HepG2 (cell line): ENCODE results near the gene ARTN. TPM values are rescaled to one million over a fixed set of nuclear protein-coding genes. Genes with fewer than 3 reads are reported as not detected.
A peak's percentile ranks its signal among the peaks of the same experiment; 100 is the strongest.

Experiments used
- AGO2 ChIP-seq: fragments of 200-400 bp; formaldehyde crosslinking; optimal IDR thresholded peaks from 2 replicates; pipeline ENCODE3; 2017; ENCODE audit warnings: mild to moderate bottlenecking, low read depth, low read length, moderate library complexity
- DDIT3 ChIP-seq: sonication (generic); formaldehyde crosslinking; IDR thresholded peaks from 2 replicates; pipeline ENCODE4 v1.4.0; 2020; ENCODE audit warnings: mild to moderate bottlenecking, missing genetic modification reagents
- DZIP1 ChIP-seq: sonication (generic); formaldehyde crosslinking; IDR thresholded peaks from 2 replicates; pipeline ENCODE4 v1.5.0; 2020; ENCODE audit warnings: mild to moderate bottlenecking, missing genetic modification reagents
- ESRRA ChIP-seq: sonication (generic); formaldehyde crosslinking; IDR thresholded peaks from 2 replicates; pipeline ENCODE4 v1.5.1; 2020; ENCODE audit warnings: mild to moderate bottlenecking, low read depth, missing genetic modification reagents
- KLF12 ChIP-seq: sonication (generic); formaldehyde crosslinking; IDR thresholded peaks from 2 replicates; pipeline ENCODE4 v1.4.0; 2020; ENCODE audit warnings: missing genetic modification reagents, borderline replicate concordance
- KLF9 ChIP-seq: IDR thresholded peaks from 2 replicates; pipeline ENCODE4 v1.6.1; 2016; ENCODE audit warnings: low read depth
- NFAT5 ChIP-seq: sonication (generic); formaldehyde crosslinking; IDR thresholded peaks from 2 replicates; pipeline ENCODE4 v1.4.0; 2020; ENCODE audit warnings: missing genetic modification reagents
- RARA ChIP-seq: IDR thresholded peaks from 2 replicates; pipeline ENCODE4 v1.6.1; 2016; ENCODE audit warnings: missing genetic modification reagents, missing compliant biosample characterization
- RBM39 ChIP-seq: fragments of 200-400 bp; formaldehyde crosslinking; IDR thresholded peaks from one replicate; pipeline ENCODE4 v1.6.1; 2018; ENCODE audit warnings: antibody characterized with exemption, mild to moderate bottlenecking, low read depth, low read length; ENCODE audit not compliant: poor library complexity, severe bottlenecking
- THAP8 ChIP-seq: sonication (generic); formaldehyde crosslinking; IDR thresholded peaks from 2 replicates; pipeline ENCODE4 v1.5.1; 2020; ENCODE audit warnings: missing genetic modification reagents, mild to moderate bottlenecking, borderline replicate concordance
- ZEB1 ChIP-seq: IDR thresholded peaks from 2 replicates; pipeline ENCODE4 v1.6.1; 2012; ENCODE audit warnings: mild to moderate bottlenecking, low read depth, inconsistent platforms; ENCODE audit not compliant: insufficient replicate concordance
- ZNF124 ChIP-seq: sonication (generic); formaldehyde crosslinking; IDR thresholded peaks from 2 replicates; pipeline ENCODE4 v1.4.0; 2020; ENCODE audit warnings: missing genetic modification reagents
- ZNF17 ChIP-seq: sonication (generic); formaldehyde crosslinking; IDR thresholded peaks from 2 replicates; pipeline ENCODE4 v1.5.0; 2020; ENCODE audit warnings: mild to moderate bottlenecking, missing genetic modification reagents
- ZNF460 ChIP-seq: sonication (generic); formaldehyde crosslinking; IDR thresholded peaks from 2 replicates; pipeline ENCODE4 v1.5.1; 2020; ENCODE audit warnings: missing genetic modification reagents, mild to moderate bottlenecking, borderline replicate concordance
- ZNF660 ChIP-seq: sonication (generic); formaldehyde crosslinking; IDR thresholded peaks from 2 replicates; pipeline ENCODE4 v1.5.1; 2020; ENCODE audit warnings: mild to moderate bottlenecking, low read depth, missing genetic modification reagents, borderline replicate concordance
- polyA plus RNA-seq, 8 experiments: library from polyadenylated mRNA; depleted of rRNA in 3 of 8; stranded (reverse) in 7 of 8; unstranded in 1 of 8; fragments of >200 nt; fragmentation: Illumina TruSeq in 4 of 8; extraction: Trizol in 4 of 8; gene quantifications; 2 replicates each; pipeline versions ENCODE4 v1.2.1 to v1.2.3, GENCODE V29; 2011 to 2016; ENCODE audit warnings: low read depth in 4 of 8, missing spikeins in 1 of 8, mixed read lengths in 1 of 8; ENCODE audit not compliant: insufficient read depth in 1 of 8
- total RNA-seq, 5 experiments: library from RNA; depleted of rRNA; stranded (reverse); fragments of >200 nt; fragmentation: Illumina TruSeq; extraction: Trizol; gene quantifications; 2 replicates each; pipeline ENCODE4 v1.2.3, GENCODE V29; 2016; ENCODE audit warnings: low read depth in 1 of 5

Gene ARTN
- total and polyA plus RNA-seq, 2 of the 13 experiments (the other 11 are each of a cell fraction or from before 2014, with no cell fraction given) = 0.11 to 0.62 TPM

- TF ChIP-seq ESRRA = peak; percentile 51; the same call in 1 of the 2 replicates
- peak; percentile 69 for TF ChIP-seq ZEB1
- TF ChIP-seq AGO2 = no peak
- TF ChIP-seq THAP8 (CRISPR knock-in tag) = 0 out of 2 replicates have a peak, but pooled peaks have one; percentile 72
- TF ChIP-seq KLF12 (CRISPR knock-in tag) = peak; percentile 77; the same call in 1 of the 2 replicates
- TF ChIP-seq ZNF17 (CRISPR knock-in tag) = no peak
- TF ChIP-seq RBM39 = peak; percentile 74
- TF ChIP-seq KLF9 (CRISPR knock-in tag) = no peak
- peak; percentile 15; the same call in 1 of the 2 replicates for TF ChIP-seq RARA (CRISPR knock-in tag)
- TF ChIP-seq ZNF460 (CRISPR knock-in tag) = peak; percentile 9; the same call in 1 of the 2 replicates
- TF ChIP-seq DDIT3 (CRISPR knock-in tag) = no peak
- no peak for TF ChIP-seq NFAT5
- TF ChIP-seq ZNF124 = peak; percentile 76; the same call in 1 of the 2 replicates
- TF ChIP-seq DZIP1 (CRISPR knock-in tag) = no peak
- no peak for TF ChIP-seq ZNF660 (CRISPR knock-in tag)
Observed at GRCh38 chr1:43946236-43947060, 12.8 kb downstream of the ARTN start, which contains the start of gene IPO13 (continued).
